GM21717 (cell line): ENCODE data around the gene TMEM121B.
"Not testable (repeated sequence)": the region's sequence is repeated elsewhere in the genome, so short reads cannot be mapped to it uniquely, and the experiment has no call there.

ENCODE experiments used
- ATAC-seq: cut with Tn5 transposase; IDR thresholded peaks from one replicate; pipeline ENCODE4 v1.9.1; 2021; ENCODE audit warnings: mild to moderate bottlenecking, moderate library complexity; ENCODE audit not compliant: unreplicated experiment

TMEM121B gene

DNA sequence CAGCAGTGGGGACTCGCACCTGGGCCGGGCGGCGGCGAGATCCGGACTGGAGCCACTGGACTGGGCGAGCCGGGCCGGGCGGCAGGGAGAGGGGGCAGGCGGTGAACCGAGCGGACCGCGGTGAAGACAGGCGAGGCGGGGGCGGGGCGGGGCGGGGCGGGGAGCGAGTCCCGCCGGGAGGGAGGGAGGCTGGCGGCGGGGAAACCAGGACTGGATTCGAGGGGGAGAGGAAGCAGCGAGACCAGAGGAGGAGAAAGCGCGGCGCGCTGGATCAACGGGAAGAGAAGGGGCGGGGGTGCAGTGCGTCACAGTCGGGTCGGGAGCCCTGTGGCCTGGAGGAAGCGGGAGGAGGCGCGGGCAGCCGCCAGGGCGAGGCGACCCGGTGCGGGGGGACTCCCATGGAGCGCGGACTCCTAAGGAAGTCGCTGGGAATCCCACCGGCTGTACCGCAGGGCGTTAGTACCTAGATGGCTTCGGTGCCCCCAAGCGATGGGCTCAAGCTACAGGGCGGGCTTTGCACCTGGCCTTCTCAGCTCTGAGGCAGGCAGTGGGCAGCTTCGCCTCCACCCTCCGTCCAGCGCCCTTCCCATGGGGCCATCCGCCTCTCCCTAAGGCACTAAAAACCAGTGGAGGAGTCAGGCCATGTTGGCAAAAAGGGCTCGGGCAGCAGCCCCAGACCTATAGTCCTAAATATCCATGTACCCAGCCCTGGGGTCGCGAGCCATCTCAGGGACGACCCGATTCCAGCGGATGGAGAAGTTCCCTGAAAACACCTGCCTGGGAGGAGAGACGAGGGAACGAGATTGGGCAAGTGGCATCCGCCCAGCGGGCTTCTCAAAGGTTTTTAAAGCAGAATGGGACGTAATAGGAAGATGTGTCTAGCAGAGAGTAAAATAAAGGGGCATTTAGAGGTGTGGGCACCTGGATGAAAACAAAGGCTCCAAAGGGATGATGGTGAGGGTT, at the start of gene TMEM121B:
TMEM121B (minus strand) TSS at position 128 of the 963 bp plus-strand sequence. CDS start 233 bp downstream, outside the sequence.
- ATAC-seq: no peak

DNA sequence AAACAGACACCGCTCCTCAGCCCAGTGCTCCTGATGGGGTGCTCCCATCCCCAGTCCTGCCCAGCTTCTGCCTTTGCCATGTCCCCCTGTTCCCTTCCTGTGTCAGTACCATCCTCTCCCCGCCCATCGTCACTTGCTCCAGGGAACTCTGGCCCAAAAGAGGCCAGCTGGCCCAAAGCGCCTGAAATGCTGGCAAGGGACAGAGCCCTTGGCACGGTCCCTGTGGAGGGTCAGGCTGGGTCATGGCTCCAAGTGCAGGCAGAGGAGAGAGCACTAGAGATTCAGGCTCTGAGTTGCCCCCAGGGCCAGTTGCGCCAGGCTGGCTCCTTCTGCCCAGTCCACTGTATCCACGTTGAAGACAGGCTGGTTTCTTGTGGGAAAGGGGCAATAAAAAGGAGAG, 46.3 kb upstream of the TMEM121B start:
- ATAC-seq: no peak

DNA sequence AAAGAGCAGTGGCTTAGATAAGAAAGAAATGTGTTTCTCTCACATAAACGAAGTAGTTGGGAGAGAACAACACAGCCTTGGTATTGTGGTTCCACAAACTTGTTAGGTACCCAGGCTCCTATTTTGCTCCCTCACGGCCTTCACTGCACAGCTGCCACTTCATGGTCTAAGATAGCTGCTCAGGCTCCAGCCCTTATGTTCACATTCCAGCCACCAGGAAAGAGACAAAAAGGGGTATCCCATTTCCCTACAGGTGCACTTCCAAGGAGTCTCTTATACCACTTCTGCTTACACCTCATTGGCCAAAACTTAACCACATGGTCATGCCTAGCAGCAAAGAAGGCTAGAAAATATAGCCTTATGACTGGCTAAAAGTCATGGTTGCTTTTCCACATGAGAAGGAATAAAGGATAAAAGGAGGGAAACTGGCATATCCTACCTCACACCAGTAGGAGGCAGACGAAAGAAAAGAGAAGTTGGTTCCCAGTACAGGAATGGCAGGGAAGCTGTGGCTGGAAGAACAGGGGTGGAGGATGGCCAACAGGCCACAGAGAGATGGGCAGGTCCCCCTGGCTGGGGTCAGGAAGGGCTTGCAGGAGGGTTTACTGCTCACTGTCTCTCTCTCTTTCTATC, 43.3 kb upstream of the TMEM121B start:
- ATAC-seq: no peak

GRCh38 chr22:17162731-17163130, 41.6 kb upstream of the TMEM121B start:
- ATAC-seq: no peak

DNA sequence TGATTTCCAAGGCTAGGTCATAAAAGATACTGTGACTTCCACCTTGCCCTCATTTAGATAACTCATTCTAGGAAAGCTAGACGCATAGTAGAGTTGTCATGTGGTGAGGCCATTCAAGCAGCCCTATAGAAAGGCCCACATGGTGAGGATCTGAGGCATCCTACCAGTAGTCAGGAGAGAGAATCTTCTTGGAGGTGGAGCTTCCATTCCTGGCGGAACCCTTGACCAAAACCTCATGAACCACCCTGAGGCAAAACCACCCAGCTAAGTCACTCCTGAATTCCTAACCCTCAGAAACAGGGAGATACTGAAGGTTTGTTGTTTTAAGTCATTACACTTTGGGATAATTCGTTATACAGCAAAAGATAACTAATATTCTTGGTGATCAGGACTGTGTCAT, 40.8 kb upstream of the TMEM121B start:
- no peak for ATAC-seq

- ATAC-seq: no peak
These were observed 38.4 kb upstream of the TMEM121B start for GRCh38 chr22:17159504-17159951.

DNA sequence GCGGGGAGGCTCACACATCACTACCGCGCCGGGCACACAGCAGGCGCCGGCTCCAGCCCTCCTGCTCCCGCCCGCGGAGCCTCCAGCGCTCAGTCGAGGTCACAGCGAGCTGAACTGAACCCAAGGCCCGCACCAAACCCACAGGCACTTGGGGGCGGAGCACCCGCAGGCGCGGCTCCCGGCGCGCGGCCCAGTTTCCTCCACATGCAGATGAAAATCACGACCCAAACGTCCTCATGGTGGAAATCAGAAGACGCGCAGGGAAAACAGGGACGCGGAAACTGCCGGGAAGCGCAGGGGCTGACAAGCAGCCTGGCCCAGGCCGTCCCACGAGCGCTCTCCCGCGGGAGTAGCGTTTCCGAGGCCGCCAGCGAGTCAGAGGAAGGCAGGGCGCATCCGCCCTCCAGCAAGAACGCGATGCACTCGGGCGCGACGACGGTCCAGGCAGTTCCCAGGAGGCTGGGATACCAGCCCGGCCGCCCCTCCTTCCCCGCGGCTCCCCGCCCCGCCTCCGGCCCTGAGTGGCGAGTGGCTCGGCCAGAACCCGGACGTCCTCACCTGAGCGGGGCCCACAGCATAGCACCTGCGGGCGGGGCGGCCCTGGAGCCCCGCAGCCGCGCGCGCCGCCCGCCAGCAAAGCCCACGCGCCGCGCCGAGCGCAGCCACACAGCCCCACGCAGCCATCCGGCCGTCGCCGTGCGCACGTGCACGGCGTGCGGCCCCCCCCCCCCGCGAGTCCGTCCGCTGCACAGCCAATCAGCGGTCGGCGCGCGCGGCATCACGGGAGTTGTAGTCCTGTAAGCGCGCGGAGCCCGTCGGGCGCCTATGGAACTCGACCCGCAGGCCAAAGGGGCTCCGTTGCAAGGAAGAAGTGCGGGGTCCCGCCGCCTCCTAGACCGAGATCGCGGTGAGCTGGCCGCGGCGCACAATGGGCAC, 37.7 kb upstream of the TMEM121B start, which contains the start of gene HDHD5:
HDHD5 (minus strand) TSS at position 710 of the 936 bp plus-strand sequence; CDS start at position 684, 26 bp downstream.
- ATAC-seq: peak; percentile 62

- ATAC-seq: no peak
These were observed 37.0 kb upstream of the TMEM121B start for GRCh38 chr22:17158176-17158567.

DNA sequence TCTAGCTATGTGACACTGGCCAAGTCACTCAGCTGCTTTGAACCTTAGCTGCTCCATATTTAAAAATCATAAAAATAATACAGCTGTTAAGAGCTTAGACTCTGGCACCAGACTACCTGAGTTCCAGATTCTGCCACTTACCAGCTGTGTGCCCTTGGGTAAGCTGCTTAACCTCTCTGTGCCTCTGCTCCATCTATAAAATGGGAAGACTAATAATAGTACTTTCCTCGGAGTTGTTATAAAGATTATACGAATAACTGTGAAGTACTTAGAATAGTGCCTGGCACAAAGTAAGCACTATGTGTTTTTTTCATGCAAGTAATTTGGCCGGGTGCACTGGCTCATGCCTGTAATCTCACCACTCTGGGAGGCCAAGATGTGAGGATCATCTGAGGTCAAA, 36.6 kb upstream of the TMEM121B start:
- no peak for ATAC-seq

DNA sequence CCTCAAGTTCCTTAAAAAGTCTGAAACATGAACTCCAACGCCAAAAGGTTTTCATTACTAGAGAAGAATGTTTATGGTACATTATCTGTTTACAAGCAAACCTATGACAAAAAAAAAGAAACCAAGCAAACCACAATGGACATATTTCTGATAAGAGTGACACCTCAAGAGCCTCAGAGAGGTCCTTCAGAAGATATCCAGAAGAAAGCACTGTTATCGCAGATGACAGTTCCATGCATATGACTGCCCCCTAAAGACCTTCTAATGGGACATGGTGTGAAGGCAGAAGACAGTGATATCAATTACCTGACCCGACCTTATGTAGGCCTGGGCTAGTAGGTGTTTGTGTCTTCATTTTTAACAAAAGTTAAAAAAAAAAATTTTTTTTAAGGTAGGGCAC, 34.8 kb upstream of the TMEM121B start:
- ATAC-seq: no peak

- no peak for ATAC-seq
These were observed 31.8 kb upstream of the TMEM121B start for GRCh38 chr22:17152971-17153370.

DNA sequence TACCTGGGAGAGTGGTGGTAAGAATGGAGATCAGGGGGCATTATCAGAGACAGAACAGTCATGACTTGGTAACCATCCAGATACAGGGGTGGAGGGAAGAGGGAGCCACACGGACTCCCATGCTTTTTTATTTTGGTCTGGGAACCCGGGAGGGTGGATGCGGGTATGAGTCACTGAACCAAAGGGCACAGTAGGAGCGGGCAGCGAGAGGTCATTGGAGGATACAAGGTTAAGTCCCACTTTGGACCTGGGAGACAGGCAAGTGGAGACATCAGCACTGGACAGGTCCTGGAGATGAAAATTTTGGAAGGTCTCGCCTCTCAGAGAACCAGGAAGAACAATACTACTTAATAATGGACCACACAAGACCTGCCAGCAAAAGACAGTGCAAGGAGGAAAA, 31.2 kb upstream of the TMEM121B start:
- ATAC-seq: no peak

GRCh38 chr22:17149076-17149815, 28.1 kb upstream of the TMEM121B start:
- ATAC-seq: no peak

DNA sequence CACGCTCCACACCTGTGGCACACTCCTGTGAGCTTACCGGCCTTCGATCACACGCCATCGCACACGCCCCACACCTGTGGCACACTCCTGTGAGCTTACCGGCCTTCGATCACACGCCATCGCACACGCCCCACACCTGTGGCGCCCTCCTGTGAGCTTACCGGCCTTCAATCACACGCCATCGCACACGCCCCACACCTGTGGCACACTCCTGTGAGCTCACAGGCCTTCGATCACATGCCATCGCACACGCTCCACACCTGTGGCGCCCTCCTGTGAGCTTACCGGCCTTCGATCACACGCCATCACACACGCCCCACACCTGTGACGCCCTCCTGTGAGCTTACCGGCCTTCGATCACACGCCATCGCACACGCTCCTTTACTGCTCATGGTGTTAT, 26.3 kb upstream of the TMEM121B start:
- not testable (repeated sequence) for ATAC-seq

- no peak for ATAC-seq
These were observed 24.0 kb upstream of the TMEM121B start for GRCh38 chr22:17145021-17145680.

DNA sequence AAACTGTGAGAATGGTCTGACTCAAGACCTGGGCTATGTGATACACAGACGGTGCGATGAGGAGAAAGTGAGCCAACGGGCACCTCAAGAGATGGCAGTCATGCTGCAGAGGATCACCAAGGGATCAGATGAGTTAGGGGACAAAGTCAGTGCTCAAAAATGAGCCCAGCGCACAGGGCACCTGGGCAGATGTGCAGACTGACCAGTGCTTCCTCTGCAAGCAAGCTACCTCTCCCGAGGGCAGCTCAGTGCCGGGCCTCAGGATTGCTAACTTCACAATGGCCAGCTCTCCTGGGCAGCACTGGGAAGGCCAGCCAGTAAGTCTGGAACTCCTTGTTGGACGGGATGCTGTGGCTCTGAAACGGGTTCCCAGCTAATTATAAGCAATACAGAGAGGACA, 22.7 kb upstream of the TMEM121B start:
- no peak for ATAC-seq

DNA sequence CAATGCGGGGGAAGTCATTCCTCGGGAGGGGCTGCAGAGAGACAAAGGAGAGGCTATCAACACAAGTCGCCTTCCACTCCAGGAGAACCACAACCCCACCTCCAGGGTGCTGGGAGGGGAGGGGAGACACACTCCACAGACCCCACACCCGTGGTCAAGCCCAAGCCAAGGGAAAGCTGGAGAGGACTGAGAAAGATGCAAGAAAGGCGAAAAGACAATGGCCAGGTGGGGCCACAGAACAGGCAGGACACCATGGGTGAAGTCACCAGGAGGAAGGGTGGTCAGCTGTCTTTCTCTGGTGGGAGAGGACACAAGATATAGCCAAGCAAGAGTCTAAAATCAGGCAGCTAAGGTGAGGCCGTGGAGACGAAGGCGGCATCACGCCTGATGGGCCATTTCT, 21.9 kb upstream of the TMEM121B start:
- no peak for ATAC-seq

DNA sequence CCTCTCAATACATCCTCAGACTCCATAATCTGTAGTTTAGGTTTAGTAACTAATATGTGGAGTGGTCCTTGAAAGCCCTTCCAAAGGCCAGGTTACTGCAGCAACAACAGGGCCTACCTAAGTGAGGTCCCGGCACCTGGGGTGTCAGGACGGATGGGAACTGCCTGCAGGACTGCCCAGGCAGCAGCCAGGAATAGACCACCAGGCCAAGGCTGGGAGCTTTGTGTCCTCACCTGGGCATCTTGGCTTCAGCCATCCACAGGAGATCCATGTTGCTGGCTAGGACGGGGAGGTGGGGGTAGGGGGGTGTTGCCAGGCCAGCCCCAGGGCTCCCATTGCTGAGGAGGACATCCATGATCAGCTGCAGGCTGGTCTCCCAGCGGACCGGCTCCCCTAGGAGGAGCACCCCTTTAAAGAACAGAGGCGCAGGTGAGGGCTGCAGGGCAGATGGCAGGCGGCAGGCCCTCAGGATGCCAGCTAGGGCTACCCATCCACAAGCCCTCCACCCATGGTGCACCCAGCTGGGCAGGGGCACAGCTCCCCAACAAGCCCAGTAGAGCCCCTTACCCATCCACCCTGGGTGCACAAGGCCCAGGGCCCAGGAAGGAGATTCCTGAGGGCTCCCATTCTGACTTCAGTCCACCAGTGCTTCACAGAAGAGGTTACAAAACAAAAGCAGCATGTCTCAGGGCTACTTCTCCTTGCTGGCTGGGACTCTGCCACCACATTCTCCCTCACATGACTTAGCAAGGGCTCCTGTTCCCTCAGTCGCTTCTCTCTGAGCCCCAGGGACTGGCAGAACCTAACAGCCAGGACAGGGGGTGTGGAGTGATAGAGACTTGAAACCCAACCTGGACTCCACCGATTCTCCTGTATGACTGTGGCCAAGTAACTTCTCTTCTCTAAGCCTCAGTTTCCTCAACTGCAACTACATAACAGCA, 19.9 kb upstream of the TMEM121B start:
- no peak for ATAC-seq
